ENCODE measurements around the gene MTMR1.

The MTMR1 gene

DNA sequence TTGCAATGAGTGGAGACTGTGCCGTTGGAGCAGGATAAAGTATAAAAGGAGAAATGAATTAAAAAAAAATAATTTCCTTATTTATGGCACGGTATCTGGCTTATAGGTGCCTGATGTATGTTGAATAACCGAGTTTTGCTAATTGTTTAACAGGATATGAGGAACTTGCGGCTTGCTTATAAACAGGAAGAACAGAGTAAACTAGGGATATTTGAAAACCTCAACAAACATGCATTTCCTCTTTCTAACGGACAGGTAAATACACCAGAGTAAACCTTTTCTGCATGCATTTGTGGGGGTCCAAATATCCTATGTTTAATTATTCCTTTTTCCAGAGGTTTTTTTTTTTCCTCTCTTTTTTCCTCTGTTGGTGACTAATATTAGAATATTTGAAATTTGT, 36.8 kb downstream of the MTMR1 start:
- no peak overlapping the region for H3K4me3 ChIP-seq (ENCODE audit: control insufficient read depth, low read depth, low read length)
- TF ChIP-seq, protein P1, sequence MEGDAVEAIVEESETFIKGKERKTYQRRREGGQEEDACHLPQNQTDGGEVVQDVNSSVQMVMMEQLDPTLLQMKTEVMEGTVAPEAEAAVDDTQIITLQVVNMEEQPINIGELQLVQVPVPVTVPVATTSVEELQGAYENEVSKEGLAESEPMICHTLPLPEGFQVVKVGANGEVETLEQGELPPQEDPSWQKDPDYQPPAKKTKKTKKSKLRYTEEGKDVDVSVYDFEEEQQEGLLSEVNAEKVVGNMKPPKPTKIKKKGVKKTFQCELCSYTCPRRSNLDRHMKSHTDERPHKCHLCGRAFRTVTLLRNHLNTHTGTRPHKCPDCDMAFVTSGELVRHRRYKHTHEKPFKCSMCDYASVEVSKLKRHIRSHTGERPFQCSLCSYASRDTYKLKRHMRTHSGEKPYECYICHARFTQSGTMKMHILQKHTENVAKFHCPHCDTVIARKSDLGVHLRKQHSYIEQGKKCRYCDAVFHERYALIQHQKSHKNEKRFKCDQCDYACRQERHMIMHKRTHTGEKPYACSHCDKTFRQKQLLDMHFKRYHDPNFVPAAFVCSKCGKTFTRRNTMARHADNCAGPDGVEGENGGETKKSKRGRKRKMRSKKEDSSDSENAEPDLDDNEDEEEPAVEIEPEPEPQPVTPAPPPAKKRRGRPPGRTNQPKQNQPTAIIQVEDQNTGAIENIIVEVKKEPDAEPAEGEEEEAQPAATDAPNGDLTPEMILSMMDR (IDR thresholded peaks at IDR 0.05; ENCODE audit: control insufficient read depth, insufficient read depth, low read depth, low read length, missing control alignments): no peak
- no peak for DNase-seq (ENCODE audit: low read depth)

DNA sequence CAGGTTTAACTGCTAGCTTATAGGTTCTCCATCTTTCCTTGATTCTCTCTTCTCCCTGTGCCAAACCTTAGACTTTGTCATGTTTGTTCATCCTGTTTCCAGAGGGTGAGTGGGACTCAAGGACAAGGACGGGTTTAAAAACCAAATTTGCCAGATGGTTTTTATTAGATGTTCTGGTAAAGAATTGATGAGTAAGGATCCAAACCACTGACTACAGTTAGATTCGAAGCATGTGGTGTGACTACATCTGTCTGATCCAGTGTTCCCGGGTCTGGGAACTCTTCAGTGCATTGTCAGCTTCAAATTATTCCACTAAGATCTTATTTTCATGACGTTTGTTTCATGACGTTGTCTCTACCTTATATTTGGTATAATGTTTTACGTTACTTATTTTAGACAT, 37.5 kb downstream of the MTMR1 start:
- peak; percentile 45 for DNase-seq (ENCODE audit: low read depth)
- TF ChIP-seq, protein P1 (IDR thresholded peaks at IDR 0.05; ENCODE audit: control insufficient read depth, insufficient read depth, low read depth, low read length, missing control alignments): no peak
- no peak overlapping the region for H3K4me3 ChIP-seq (ENCODE audit: control insufficient read depth, low read depth, low read length)

DNA sequence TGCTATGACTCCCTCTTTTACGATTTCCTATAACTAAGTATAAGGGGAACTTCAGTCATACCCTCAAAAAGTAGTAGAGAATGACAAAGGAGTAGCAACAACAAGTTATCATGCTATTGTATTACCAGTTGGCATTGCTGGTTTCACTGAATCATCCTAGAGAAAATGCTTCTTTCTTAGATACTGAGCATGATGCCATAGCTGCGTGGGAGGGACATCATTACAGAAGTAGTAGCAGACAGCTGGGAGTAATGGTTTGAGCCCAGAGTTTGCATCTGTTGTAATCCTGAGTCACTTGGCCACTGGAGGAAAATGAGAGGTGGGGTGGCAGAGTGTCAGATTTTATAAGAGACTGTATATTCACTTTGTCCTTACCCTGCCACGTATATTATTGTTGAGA, 38.6 kb downstream of the MTMR1 start:
- peak; percentile 90 for DNase-seq (ENCODE audit: low read depth)
- TF ChIP-seq, protein P1 (IDR thresholded peaks at IDR 0.05; ENCODE audit: control insufficient read depth, insufficient read depth, low read depth, low read length, missing control alignments): no peak
- no peak overlapping the region for H3K4me3 ChIP-seq (ENCODE audit: control insufficient read depth, low read depth, low read length)

DNA sequence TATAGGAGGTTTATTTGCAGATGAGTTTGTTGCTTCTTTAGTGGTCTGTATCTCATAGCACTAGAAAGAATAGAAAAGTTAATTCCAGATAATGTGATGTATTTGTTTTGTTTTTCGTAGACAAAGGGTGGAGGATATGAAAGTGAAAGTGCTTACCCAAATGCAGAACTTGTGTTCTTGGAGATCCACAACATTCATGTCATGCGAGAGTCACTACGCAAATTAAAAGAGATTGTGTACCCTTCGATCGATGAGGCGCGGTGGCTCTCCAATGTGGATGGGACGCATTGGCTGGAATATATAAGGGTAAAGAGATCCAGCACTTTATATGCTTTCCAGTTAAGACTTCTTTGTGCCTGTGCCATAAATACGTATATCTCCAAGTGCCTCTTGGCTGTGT, 43.3 kb downstream of the MTMR1 start:
- H3K4me3 ChIP-seq (ENCODE audit: control insufficient read depth, low read depth, low read length): no peak overlapping the region
- TF ChIP-seq, protein P1 (IDR thresholded peaks at IDR 0.05; ENCODE audit: control insufficient read depth, insufficient read depth, low read depth, low read length, missing control alignments): no peak
- DNase-seq (ENCODE audit: low read depth): no peak

DNA sequence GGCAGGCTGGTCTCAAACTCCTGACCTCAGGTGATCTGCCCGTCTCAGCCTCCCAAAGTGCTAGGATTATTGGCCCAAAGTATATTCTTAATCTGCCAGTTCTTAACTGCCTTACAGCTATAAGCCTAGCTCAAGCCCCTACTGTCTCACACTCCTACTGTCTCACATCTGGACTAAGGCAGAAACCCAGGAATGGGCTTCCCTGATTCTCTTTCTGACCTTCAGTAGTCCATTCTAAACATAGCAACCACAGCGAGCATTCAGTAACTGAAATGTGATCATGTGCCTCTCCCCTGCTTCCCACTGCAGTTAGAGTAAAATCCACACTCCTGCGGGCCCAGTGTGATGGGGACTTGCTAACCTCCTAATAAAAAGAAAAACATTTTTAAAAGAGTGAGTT, 58.9 kb downstream of the MTMR1 start:
- no peak for DNase-seq (ENCODE audit: low read depth)
- TF ChIP-seq, protein P1 (IDR thresholded peaks at IDR 0.05; ENCODE audit: control insufficient read depth, insufficient read depth, low read depth, low read length, missing control alignments): no peak
- H3K4me3 ChIP-seq (ENCODE audit: control insufficient read depth, low read depth, low read length): no peak overlapping the region

DNA sequence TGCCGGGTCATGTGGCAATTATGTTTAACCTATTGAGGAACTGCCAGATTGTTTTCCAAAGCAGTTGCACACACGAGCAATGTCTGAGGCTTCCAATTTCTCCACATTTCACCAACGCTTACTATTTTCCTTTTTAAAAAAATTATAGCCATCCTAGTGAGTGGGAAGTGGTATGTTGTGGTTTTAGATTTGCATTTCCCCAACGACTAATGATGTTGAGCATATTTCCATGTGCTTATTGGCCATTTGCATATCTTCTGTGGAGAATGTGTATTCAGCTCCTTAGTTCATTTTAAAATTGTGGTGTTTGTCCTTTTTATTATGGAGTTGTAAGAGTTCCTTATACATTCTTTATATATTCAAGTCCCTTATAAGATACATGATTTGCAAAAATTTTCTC, 60.2 kb downstream of the MTMR1 start:
- DNase-seq (ENCODE audit: low read depth): no peak
- H3K4me3 ChIP-seq (ENCODE audit: control insufficient read depth, low read depth, low read length): no peak overlapping the region
- TF ChIP-seq, protein P1 (IDR thresholded peaks at IDR 0.05; ENCODE audit: control insufficient read depth, insufficient read depth, low read depth, low read length, missing control alignments): no peak

DNA sequence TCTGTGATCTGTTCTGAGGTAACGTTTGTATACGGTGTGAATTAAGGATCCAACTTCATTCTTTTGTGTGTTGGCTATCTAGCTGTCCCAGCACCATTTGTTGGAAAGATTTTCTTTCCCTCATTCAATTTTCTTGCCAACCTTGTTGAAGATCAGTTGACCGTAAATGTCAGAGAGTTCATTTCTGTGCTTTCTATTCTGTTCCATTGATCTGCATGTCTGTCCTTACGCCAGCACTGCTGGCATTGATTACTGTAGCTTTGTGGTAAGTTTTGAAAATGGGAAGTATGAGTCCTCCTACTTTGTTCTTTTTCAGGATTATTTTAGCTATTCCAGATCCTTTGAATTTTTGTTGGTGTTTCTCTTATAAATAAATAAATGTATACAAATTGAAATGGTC, 60.8 kb downstream of the MTMR1 start:
- TF ChIP-seq, protein P1 (IDR thresholded peaks at IDR 0.05; ENCODE audit: control insufficient read depth, insufficient read depth, low read depth, low read length, missing control alignments): no peak
- no peak overlapping the region for H3K4me3 ChIP-seq (ENCODE audit: control insufficient read depth, low read depth, low read length)
- no peak for DNase-seq (ENCODE audit: low read depth)

All from AG09309 (cell line).